HG02943 (cell line): ENCODE measurements around the gene CIRBP.

Experiments used
- ATAC-seq: cut with Tn5 transposase; IDR thresholded peaks from one replicate; pipeline ENCODE4 v1.9.1; 2021; ENCODE audit warnings: mild to moderate bottlenecking, low read depth, moderate library complexity; ENCODE audit not compliant: unreplicated experiment

Gene CIRBP

GRCh38 chr19:1276628-1277022 is 7.5 kb downstream of the CIRBP start:
- ATAC-seq: no peak

DNA sequence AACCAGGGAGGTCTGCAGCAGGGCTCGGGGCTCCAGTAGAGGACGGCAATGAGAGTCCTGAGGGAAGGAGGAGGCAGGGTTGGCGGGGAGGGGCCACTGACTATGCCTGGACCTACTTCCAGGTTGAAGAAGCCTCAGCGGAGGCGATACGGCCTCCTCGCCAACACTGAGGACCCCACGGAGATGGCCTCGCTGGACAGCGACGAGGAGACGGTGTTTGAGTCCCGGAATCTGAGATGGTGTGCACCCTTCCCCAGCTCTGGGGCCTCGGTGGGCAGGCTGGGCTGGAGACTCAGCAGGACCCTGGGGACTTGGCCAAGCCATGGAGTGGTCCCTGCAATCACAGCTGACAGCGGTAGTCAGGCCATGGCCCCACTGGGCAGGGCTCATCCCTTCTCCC is 7.9 kb downstream of the CIRBP start:
- ATAC-seq: no peak

GRCh38 chr19:1278074-1278473 is 8.9 kb downstream of the CIRBP start:
- ATAC-seq: no peak

- no peak for ATAC-seq
Observed at GRCh38 chr19:1278713-1279660, 9.9 kb downstream of the CIRBP start.

- no peak for ATAC-seq
Observed at GRCh38 chr19:1279782-1280341, 10.7 kb downstream of the CIRBP start.

DNA sequence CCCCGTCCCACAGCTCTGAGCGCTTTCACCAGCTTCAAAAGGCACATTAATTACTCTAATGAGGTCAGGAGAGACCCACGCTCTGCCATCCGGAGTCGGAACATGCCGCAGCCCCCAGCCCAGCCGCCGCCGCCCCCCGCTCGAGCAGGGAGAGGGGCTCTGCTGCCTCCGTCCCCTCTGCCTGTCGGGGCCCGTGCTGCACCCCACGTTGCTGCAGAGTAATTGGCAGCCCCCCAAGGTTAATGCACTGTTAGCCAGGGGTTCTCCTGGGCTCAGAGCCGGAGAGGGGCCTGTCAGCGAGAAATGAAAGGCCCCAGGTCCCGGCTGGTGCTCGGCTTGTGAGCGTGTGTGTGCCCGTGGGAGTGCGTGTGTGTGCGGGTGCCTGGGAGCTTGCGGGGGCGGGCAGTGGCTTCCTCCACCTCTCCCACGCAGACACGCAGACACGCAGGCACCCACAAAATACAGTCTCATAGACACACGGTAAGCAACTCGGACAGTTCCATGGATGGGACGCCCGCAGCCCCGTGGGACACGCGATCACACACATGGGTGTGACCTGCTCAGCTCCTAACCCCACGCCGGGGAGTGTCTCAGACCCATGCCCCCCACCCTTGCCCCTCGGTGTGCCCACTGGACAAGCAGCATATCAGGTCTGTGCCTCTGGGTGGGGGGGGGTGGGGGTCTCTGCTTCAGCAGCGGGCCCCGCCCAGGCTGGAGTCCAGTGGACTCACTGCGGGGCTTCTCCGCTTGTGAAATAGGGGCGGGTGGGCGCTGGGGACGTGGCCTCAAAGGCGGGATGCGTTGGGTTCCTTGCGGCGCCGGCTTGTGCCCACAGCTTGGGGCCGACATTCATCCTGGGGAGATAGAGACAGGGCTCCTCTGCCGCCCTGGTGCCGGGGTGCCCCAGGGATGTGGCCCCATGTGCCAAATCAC is 11.8 kb downstream of the CIRBP start:
- no peak for ATAC-seq

GRCh38 chr19:1281569-1282287 is 12.6 kb downstream of the CIRBP start:
- ATAC-seq: no peak

DNA sequence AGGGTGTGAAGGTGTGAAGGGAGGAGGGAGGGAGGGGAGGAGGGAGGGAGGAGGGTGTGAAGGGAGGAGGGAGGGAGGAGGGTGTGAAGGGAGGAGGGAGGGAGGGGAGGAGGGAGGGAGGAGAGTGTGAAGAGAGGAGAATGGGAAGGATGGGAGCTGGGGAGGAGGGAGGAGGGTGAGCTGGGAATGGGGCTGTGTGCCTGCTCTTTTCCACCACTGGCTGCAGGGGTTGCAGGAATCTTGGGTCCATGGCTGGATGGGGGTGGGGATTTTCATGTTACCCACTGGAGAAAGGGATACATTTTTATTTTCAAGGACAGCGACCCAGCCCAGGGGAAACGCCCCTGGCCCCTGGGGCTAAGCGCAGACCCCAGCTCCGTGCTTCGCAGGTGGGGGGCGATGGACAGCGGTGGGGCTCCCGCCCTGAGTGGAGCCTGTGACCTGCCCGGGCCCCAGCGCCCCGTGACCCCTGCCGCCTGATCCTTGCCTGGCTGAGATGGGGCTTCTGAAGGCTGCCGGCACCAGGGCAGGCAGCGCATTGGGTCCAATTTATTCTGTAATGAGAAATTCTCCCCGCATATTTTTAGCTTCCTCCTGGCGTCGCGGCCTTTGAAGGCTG is 13.6 kb downstream of the CIRBP start:
- ATAC-seq: no peak

DNA sequence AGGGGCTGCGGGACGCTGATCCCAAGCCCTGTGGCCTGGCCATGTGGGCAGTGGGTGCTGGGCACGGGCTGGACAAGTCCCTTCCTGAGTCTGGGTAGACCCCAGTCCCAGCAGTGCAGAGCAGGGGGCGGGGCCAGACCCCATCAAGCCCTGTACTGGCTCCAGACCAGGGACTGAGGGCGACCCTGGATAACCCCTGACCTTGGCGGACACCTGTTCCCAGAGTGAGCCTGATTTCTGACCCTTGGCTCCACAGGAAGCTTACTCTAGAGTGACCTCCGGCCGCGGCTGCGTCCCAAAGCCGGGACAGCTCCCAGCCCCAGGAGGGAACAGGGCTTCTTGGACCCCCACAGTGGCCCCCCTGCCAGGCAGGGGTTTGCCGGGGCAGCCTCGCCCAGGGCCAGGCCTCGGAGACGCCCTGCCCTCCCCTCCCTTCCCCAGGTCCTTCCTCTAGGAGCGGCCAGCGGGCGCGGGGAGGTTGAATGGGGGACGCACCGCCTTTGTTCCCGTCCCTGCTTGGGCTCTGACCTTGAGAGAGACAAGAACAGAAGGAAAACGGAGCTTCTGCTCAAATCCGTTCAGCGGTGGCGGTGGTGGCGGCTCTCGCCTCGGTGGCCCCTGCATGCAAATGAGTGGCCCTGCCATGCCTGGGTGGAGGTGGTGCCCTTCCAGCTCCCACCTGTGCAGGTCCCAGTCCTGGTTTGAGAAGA is 14.2 kb downstream of the CIRBP start:
- no peak for ATAC-seq

DNA sequence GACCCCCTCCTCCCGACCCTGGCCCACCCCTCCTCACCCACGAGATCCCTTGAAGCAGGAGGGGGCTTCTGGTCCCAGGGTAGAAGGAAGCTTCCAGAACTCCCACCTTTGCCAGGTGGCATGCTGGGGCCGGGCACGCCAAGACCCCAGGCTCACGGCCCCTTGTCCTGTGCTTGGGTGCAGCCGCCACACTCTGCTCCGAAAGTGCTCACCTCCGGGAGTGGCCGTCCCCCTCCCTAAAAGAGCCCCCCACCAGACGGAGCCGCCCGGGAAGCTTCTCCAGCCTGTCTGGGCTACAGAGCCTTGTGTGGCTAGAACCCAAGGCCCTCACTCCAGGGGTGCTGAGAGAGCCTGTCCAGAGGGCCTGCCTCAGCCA is 14.8 kb downstream of the CIRBP start:
- ATAC-seq: no peak

DNA sequence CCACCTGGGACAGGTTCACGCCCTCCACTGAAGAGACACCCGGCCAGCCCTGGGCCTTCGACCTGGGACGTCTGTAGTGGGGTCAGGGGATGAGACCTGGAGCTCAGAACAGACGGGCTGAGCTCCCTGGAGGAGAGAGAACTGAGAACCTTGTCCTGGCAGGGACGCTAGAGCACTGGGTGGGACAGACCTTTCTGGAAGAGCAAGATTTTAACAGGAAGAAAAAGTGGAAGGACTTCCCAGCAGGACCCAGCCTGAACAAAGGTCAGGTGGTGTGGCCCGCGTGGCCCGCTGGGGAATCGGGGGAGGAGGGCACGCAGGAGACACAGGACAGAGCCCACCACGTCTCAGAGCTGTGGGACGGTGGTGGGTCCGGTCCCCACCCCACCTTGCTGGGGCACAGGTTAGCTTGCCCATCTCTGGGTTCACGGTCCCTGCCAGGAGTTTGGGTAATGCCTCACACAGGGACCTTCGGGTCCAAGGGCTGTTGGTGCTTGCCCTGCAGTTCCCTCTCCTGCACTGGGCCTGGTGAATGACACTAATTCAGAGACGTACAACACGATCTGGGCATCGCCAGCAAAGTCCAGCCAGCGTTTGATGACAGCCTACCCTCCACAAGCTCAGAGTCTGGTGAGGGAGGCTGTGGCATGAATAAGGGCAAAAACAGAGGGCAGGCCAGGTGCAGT is 15.3 kb downstream of the CIRBP start:
- ATAC-seq: no peak

GRCh38 chr19:1284979-1285736 is 16.0 kb downstream of the CIRBP start:
- ATAC-seq: no peak

- ATAC-seq: no peak
Observed at GRCh38 chr19:1285737-1286360, 16.7 kb downstream of the CIRBP start, which contains the start of gene EFNA2. Gene EFNA2, plus strand, starts transcription at chr19:1285873. Its CDS starts 296 bp downstream, at chr19:1286169.

DNA sequence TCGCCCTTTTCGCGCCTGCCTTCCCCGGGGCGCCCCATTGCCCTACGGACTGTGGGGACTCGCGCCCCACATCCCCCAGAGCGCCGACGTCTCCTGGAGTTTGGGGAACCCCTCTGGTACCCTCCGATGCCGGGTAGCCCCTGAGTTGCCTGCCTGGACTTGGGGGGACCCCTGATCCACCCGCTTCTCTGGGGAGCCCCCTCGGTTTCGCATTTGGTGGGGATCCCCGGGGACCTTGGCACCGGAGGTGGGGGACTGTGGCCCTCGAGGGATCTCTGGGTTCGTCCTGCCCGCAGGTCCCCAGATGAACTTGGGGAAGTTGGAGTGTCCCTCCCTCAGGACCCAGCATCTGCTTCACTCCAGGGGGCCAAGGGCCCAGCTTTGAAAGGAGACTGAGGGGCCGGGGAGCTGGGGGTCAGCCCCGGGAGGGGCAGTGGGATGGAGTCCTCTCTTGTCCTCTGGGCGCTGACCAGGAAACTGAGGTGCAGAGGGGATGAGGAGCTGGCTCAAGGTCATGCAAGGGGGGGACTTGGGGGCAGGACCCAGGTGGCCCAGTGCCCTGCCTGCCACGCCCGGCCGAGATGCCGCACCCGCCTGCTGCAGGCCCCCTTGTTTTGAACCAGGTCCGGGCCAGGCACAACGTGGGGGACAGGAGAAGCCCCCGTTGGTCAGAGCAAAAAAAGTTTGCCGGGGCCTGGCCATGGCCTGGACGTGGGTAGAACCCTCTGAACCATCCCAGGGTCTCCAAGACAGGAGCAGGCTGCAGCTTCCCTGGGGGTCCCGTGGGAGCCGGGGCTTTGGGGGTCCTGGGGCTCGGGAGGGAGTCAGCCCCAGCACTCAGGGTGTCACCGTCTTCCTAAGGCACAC is 17.6 kb downstream of the CIRBP start:
- ATAC-seq: no peak

DNA sequence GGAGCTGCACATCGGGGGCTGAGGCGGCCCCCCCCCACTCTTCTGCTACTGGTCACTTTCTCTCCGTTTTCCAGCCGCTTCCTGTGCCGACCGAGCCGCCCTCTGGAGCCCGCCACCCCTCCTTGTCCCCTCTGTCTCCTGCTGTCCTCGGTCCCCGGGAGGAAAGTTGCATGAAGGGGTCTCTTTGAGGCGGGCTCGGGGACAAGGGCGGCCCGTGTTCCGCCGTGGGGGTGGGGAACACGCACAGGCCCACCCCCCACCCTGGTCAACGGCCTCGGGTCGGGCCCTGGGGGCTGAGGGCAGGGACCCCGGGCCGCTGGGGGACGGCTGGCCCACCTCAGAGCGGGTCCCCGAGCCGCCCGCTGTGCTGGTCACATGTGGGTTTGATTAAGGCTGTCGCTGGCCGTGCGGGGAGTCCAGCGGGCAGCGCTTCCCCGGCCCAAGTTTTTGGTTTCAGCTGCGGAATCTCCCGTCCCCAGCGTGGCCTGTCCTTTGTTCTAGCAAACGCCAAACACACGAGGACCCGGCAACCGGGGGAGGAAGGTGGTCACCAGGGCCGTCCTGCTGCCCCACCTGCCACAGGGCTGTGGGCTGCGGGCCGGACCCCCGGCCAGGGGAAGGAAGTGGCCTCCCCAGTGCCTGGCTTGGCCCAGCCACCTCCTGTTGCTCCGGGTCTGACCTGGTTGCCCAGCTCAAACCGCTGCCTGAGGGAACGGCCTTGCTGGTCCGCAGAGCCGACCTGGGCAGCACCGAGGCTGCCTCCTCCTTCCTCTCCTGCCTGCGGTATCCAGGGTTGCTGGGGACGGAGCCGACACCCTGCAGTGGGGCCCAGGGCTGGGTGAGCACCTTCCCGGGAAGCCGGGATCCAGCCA is 18.5 kb downstream of the CIRBP start:
- no peak for ATAC-seq

DNA sequence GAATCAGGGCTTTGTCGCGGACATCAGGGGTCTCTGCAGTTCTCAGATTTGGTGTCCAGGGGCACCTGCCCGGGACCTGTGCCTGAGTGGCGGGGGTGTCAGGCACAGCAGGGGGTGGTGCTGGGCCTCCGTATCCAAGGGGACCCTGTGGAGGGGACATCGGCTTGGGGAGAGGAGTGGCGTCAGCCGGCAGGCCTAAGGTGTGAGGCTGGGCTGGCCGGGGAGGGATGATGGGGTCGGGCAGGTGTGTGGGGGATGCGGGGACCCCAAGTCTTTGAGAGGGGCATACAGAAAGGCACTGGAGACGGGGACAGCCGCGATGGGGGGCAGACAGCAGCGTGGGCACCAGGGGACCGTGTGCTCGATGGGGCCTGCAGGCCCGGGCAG is 19.1 kb downstream of the CIRBP start:
- no peak for ATAC-seq
